ENCODE data around the gene SPAG17.

Gene SPAG17

DNA sequence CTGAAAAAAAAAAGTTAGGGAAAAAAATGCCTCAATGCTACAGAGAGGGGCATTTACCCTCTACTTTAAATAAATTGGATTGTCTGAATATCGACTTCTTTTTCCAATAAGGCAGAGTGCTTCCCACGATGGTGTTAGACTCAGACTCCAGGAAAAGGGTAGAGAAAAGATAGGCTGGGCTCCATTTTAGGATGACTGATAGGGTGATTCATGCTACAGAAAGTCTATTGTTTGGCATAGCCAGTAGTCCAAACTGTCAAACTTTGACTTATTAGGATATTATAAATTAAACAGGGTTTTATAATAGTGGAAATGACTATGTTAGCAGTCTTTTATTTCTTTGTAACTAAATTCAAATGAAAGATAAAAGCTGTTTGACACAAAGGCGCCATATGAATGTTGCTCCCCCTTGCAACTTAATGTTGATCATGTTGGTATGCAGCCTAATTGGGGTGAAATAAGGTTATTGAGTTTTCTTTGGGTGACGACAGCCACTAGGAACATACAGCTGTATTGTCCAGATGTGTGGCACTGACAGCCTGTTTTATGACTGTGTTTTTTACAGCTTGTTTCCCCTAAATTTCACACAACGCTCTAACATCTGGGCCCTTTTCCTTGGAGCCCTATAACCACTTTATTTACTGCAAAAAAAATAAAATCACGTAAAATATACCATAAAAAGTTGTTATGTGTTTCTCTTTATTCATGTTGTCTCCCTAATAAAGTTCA lies 69.3 kb downstream of the SPAG17 start:
- TF ChIP-seq, protein P1, sequence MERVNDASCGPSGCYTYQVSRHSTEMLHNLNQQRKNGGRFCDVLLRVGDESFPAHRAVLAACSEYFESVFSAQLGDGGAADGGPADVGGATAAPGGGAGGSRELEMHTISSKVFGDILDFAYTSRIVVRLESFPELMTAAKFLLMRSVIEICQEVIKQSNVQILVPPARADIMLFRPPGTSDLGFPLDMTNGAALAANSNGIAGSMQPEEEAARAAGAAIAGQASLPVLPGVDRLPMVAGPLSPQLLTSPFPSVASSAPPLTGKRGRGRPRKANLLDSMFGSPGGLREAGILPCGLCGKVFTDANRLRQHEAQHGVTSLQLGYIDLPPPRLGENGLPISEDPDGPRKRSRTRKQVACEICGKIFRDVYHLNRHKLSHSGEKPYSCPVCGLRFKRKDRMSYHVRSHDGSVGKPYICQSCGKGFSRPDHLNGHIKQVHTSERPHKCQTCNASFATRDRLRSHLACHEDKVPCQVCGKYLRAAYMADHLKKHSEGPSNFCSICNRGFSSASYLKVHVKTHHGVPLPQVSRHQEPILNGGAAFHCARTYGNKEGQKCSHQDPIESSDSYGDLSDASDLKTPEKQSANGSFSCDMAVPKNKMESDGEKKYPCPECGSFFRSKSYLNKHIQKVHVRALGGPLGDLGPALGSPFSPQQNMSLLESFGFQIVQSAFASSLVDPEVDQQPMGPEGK (CRISPR knock-in tag; IDR thresholded peaks at IDR 0.05; ENCODE audit: borderline replicate concordance): no peak
- TF ChIP-seq ZFP30 (CRISPR knock-in tag; IDR thresholded peaks at IDR 0.05): no peak
- TF ChIP-seq, protein P2, sequence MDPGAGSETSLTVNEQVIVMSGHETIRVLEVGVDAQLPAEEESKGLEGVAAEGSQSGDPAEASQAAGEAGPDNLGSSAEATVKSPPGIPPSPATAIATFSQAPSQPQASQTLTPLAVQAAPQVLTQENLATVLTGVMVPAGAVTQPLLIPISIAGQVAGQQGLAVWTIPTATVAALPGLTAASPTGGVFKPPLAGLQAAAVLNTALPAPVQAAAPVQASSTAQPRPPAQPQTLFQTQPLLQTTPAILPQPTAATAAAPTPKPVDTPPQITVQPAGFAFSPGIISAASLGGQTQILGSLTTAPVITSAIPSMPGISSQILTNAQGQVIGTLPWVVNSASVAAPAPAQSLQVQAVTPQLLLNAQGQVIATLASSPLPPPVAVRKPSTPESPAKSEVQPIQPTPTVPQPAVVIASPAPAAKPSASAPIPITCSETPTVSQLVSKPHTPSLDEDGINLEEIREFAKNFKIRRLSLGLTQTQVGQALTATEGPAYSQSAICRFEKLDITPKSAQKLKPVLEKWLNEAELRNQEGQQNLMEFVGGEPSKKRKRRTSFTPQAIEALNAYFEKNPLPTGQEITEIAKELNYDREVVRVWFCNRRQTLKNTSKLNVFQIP (CRISPR knock-in tag; IDR thresholded peaks at IDR 0.05; ENCODE audit: borderline replicate concordance, low read depth): no peak
- no peak for TF ChIP-seq SNAI2 (CRISPR knock-in tag; IDR thresholded peaks at IDR 0.05)
- ATAC-seq: no peak

DNA sequence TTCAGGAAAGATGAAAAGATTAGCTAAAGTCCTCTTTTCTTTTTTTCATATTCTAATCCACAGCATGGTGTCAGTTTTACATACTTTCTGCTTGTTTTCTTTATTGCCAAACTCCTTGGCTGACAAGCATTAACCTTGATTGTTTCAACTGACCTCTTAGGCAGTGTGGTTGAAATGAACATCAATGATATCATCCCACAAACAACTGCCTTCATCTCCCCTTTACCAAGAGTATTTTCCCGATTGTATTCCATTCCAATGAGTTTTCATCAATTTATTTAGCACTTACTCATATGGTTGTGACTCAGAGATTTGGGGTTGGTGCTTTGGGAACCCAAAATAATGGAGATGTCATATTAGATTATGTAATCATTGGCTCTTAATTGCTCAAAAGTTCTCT lies 71.8 kb downstream of the SPAG17 start:
- TF ChIP-seq SNAI2 (CRISPR knock-in tag; IDR thresholded peaks at IDR 0.05) (no peak), ZNF565 (CRISPR knock-in tag; conservative IDR thresholded peaks at IDR 0.05; ENCODE audit: low read depth) (no peak), ISL1 (CRISPR knock-in tag; IDR thresholded peaks at IDR 0.05) (no peak), OSR1 (CRISPR knock-in tag; IDR thresholded peaks at IDR 0.05) (no peak), ZFP3 (CRISPR knock-in tag; IDR thresholded peaks at IDR 0.05) (no peak), ZC3H10 (CRISPR knock-in tag; IDR thresholded peaks at IDR 0.05) (no peak), TOX (CRISPR knock-in tag; IDR thresholded peaks at IDR 0.05; ENCODE audit: borderline replicate concordance) (no peak), ZNF70 (CRISPR knock-in tag; IDR thresholded peaks at IDR 0.05) (no peak), PPARA (CRISPR knock-in tag; IDR thresholded peaks at IDR 0.05; ENCODE audit: borderline replicate concordance) (no peak)
- TF ChIP-seq, protein P3, sequence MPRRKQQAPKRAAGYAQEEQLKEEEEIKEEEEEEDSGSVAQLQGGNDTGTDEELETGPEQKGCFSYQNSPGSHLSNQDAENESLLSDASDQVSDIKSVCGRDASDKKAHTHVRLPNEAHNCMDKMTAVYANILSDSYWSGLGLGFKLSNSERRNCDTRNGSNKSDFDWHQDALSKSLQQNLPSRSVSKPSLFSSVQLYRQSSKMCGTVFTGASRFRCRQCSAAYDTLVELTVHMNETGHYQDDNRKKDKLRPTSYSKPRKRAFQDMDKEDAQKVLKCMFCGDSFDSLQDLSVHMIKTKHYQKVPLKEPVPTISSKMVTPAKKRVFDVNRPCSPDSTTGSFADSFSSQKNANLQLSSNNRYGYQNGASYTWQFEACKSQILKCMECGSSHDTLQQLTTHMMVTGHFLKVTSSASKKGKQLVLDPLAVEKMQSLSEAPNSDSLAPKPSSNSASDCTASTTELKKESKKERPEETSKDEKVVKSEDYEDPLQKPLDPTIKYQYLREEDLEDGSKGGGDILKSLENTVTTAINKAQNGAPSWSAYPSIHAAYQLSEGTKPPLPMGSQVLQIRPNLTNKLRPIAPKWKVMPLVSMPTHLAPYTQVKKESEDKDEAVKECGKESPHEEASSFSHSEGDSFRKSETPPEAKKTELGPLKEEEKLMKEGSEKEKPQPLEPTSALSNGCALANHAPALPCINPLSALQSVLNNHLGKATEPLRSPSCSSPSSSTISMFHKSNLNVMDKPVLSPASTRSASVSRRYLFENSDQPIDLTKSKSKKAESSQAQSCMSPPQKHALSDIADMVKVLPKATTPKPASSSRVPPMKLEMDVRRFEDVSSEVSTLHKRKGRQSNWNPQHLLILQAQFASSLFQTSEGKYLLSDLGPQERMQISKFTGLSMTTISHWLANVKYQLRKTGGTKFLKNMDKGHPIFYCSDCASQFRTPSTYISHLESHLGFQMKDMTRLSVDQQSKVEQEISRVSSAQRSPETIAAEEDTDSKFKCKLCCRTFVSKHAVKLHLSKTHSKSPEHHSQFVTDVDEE (CRISPR knock-in tag; IDR thresholded peaks at IDR 0.05): no peak
- TF ChIP-seq, protein P4, sequence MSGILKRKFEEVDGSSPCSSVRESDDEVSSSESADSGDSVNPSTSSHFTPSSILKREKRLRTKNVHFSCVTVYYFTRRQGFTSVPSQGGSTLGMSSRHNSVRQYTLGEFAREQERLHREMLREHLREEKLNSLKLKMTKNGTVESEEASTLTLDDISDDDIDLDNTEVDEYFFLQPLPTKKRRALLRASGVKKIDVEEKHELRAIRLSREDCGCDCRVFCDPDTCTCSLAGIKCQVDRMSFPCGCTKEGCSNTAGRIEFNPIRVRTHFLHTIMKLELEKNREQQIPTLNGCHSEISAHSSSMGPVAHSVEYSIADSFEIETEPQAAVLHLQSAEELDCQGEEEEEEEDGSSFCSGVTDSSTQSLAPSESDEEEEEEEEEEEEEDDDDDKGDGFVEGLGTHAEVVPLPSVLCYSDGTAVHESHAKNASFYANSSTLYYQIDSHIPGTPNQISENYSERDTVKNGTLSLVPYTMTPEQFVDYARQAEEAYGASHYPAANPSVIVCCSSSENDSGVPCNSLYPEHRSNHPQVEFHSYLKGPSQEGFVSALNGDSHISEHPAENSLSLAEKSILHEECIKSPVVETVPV (CRISPR knock-in tag; IDR thresholded peaks at IDR 0.05): no peak
- TF ChIP-seq, protein P2 (CRISPR knock-in tag; IDR thresholded peaks at IDR 0.05; ENCODE audit: borderline replicate concordance, low read depth): no peak
- no peak for ATAC-seq

DNA sequence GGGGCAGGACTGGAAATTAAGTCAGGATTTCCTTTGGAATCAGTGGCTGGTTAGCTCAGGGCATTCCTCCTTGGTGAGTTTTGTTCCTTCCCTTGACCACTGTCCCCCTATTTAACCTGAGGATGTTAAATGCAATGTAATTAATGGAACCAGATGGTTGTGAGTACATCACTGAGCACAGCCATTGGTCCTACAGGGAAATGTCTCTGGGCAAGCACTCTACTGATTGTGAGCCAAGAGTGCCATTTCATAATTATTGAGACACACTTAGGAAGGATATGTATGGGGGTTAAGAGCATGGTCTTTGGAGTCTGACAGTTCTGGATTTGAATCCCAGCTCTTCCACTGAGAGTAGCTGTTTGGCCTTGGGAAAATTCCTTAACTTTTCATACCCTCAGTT lies 74.4 kb downstream of the SPAG17 start:
- ATAC-seq: no peak
- no peak for TF ChIP-seq BACH2 (CRISPR knock-in tag; IDR thresholded peaks at IDR 0.05; ENCODE audit: borderline replicate concordance)
- TF ChIP-seq GLIS3 (CRISPR knock-in tag; IDR thresholded peaks at IDR 0.05): no peak
- TF ChIP-seq CSDC2 (CRISPR knock-in tag; IDR thresholded peaks at IDR 0.05): no peak
- no peak for TF ChIP-seq TCF4 (CRISPR knock-in tag; IDR thresholded peaks at IDR 0.05; ENCODE audit: borderline replicate concordance)
- TF ChIP-seq, protein P2 (CRISPR knock-in tag; IDR thresholded peaks at IDR 0.05; ENCODE audit: borderline replicate concordance, low read depth): no peak
- TF ChIP-seq ZFP3 (CRISPR knock-in tag; IDR thresholded peaks at IDR 0.05): no peak
- TF ChIP-seq ISL1 (CRISPR knock-in tag; IDR thresholded peaks at IDR 0.05): no peak
- TF ChIP-seq, protein P3 (CRISPR knock-in tag; IDR thresholded peaks at IDR 0.05): no peak
- TF ChIP-seq ZNF70 (CRISPR knock-in tag; IDR thresholded peaks at IDR 0.05): no peak
- TF ChIP-seq, protein P5, sequence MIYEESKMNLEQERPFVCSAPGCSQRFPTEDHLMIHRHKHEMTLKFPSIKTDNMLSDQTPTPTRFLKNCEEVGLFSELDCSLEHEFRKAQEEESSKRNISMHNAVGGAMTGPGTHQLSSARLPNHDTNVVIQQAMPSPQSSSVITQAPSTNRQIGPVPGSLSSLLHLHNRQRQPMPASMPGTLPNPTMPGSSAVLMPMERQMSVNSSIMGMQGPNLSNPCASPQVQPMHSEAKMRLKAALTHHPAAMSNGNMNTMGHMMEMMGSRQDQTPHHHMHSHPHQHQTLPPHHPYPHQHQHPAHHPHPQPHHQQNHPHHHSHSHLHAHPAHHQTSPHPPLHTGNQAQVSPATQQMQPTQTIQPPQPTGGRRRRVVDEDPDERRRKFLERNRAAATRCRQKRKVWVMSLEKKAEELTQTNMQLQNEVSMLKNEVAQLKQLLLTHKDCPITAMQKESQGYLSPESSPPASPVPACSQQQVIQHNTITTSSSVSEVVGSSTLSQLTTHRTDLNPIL (CRISPR knock-in tag; IDR thresholded peaks at IDR 0.05; ENCODE audit: low read depth): no peak
- TF ChIP-seq SNAI2 (CRISPR knock-in tag; IDR thresholded peaks at IDR 0.05): no peak
- TF ChIP-seq TOX (CRISPR knock-in tag; IDR thresholded peaks at IDR 0.05; ENCODE audit: borderline replicate concordance): no peak
- TF ChIP-seq ZNF565 (CRISPR knock-in tag; conservative IDR thresholded peaks at IDR 0.05; ENCODE audit: low read depth): no peak

Data from SK-N-SH treated with all-trans-retinoic acid at 6 μM for 48 hours (cell line).